ENCODE results near the gene MTHFD2L. TPM values are rescaled to one million over a fixed set of nuclear protein-coding genes. Genes with fewer than 3 reads are reported as not detected.

Gene MTHFD2L
- total RNA-seq, 1 donor from 2014 or later = 9.5 TPM

- peak; percentile 25 for DNase-seq (ENCODE audit: low read depth)
- Histone ChIP-seq H3K4me3 (ENCODE audit: low read depth, low read length) (no peak overlapping the region), H3K27me3 (ENCODE audit: control insufficient read depth, insufficient read depth, low read length) (no peaks in the 10 kb centered on the region), H3K36me3 (ENCODE audit: control insufficient read depth, insufficient read depth, low read length) (no peaks in the 10 kb centered on the region)
- peak; percentile 67 for TF ChIP-seq CTCF (IDR thresholded peaks at IDR 0.05; ENCODE audit: insufficient read depth, low read length, poor library complexity, severe bottlenecking)
Observed at GRCh38 chr4:74189331-74190043, 31.6 kb downstream of the MTHFD2L start.

- Histone ChIP-seq H3K36me3 (ENCODE audit: control insufficient read depth, insufficient read depth, low read length) (no peaks in the 10 kb centered on the region), H3K4me3 (ENCODE audit: low read depth, low read length) (no peak overlapping the region), H3K27me3 (ENCODE audit: control insufficient read depth, insufficient read depth, low read length) (no peaks in the 10 kb centered on the region)
- TF ChIP-seq CTCF (IDR thresholded peaks at IDR 0.05; ENCODE audit: insufficient read depth, low read length, poor library complexity, severe bottlenecking) = no peak
- no peak for DNase-seq (ENCODE audit: low read depth)
Observed at GRCh38 chr4:74190332-74190731, 32.4 kb downstream of the MTHFD2L start.

GRCh38 chr4:74190919-74191397 lies 33.0 kb downstream of the MTHFD2L start:
- Histone ChIP-seq H3K4me3 (ENCODE audit: low read depth, low read length) (no peak overlapping the region), H3K36me3 (ENCODE audit: control insufficient read depth, insufficient read depth, low read length) (no peaks in the 10 kb centered on the region), H3K27me3 (ENCODE audit: control insufficient read depth, insufficient read depth, low read length) (no peaks in the 10 kb centered on the region)
- no peak for TF ChIP-seq CTCF (IDR thresholded peaks at IDR 0.05; ENCODE audit: insufficient read depth, low read length, poor library complexity, severe bottlenecking)
- no peak for DNase-seq (ENCODE audit: low read depth)

DNA sequence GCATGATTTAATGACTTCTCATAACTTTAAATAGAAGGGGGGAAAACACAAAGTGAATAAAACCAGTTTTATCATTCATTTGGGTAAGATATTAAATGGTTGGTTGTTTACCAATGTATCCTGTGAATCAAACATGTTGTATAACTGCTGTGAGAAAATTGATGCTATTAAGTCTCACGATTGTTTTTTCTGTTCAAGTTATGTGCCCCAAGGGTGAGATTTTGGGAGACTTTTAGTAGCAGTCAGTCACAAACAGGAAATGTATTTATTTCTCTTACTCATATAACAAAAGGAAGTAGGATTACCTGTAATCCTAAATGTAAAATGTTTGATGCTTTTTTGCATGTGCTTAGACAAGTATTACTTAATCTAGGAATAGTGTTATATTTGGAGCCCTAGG lies 39.2 kb downstream of the MTHFD2L start:
- DNase-seq (ENCODE audit: low read depth) = no peak
- H3K4me3 ChIP-seq (ENCODE audit: low read depth, low read length) = no peak overlapping the region
- TF ChIP-seq CTCF (IDR thresholded peaks at IDR 0.05; ENCODE audit: insufficient read depth, low read length, poor library complexity, severe bottlenecking) = no peak
- no peaks in the 10 kb centered on the region for H3K27me3 ChIP-seq (ENCODE audit: control insufficient read depth, insufficient read depth, low read length)
- no peaks in the 10 kb centered on the region for H3K36me3 ChIP-seq (ENCODE audit: control insufficient read depth, insufficient read depth, low read length)

GRCh38 chr4:74202062-74202586 lies 44.2 kb downstream of the MTHFD2L start:
- TF ChIP-seq CTCF (IDR thresholded peaks at IDR 0.05; ENCODE audit: insufficient read depth, low read length, poor library complexity, severe bottlenecking) = no peak
- H3K4me3 ChIP-seq (ENCODE audit: low read depth, low read length) = no peak overlapping the region
- no peaks in the 10 kb centered on the region for H3K27me3 ChIP-seq (ENCODE audit: control insufficient read depth, insufficient read depth, low read length)
- H3K36me3 ChIP-seq (ENCODE audit: control insufficient read depth, insufficient read depth, low read length) = no peaks in the 10 kb centered on the region
- DNase-seq (ENCODE audit: low read depth) = no peak

Data from kidney epithelial cell (primary cell).